KOPT-K1 (cell line): ENCODE results near the gene YTHDF2.

Source experiments
- H3K27ac ChIP-seq: fragments of 200-600 bp; sonication (generic); 2 replicates; pipeline ENCODE4 v1.5.1; 2016; ENCODE audit warnings: antibody characterized with exemption, mild to moderate bottlenecking, low read depth, low read length; ENCODE audit not compliant: poor library complexity, severe bottlenecking
- H3K36me3 ChIP-seq: fragments of 200-600 bp; sonication (generic); 2 replicates; pipeline ENCODE4 v1.5.1; 2017; ENCODE audit warnings: antibody characterized with exemption, mild to moderate bottlenecking, low read length, moderate library complexity; ENCODE audit not compliant: insufficient read depth
- H3K9me3 ChIP-seq: fragments of 200-600 bp; sonication (generic); 2 replicates; pipeline ENCODE4 v1.5.1; 2017; ENCODE audit warnings: antibody characterized with exemption, low read length, mild to moderate bottlenecking; ENCODE audit not compliant: insufficient read depth, poor library complexity, severe bottlenecking

YTHDF2 gene

DNA sequence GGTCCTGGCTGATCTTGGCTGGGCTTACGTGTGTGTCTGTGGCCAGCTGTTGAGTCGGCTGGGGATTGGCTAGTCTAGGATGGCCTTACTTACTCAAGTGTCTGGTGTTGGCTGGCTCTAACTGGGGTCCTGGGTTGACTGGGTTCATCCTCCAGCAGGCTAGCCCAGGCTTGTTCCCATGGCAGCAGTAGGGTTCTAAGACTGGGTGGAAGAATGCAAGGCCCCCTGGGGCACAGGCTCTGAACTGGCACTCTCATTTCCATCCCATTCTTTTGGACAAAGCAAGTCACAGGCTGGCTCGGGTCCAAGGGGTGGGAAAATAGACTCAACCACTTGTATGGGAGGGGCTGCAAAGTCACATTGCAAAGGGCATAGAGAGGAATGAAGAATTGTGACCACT is 67.3 kb downstream of the YTHDF2 start:
- Histone ChIP-seq H3K9me3 (no peaks in the 10 kb centered on the region), H3K36me3 (no peaks in the 10 kb centered on the region), H3K27ac (no peak overlapping the region)

- no peaks in the 10 kb centered on the region for H3K9me3 ChIP-seq
- no peak overlapping the region for H3K27ac ChIP-seq
- no peaks in the 10 kb centered on the region for H3K36me3 ChIP-seq
Observed at GRCh38 chr1:28807046-28807445, 70.3 kb downstream of the YTHDF2 start.

GRCh38 chr1:28807986-28808385 is 71.2 kb downstream of the YTHDF2 start:
- H3K9me3 ChIP-seq, result no peaks in the 10 kb centered on the region
- no peaks in the 10 kb centered on the region for H3K36me3 ChIP-seq
- no peak overlapping the region for H3K27ac ChIP-seq

DNA sequence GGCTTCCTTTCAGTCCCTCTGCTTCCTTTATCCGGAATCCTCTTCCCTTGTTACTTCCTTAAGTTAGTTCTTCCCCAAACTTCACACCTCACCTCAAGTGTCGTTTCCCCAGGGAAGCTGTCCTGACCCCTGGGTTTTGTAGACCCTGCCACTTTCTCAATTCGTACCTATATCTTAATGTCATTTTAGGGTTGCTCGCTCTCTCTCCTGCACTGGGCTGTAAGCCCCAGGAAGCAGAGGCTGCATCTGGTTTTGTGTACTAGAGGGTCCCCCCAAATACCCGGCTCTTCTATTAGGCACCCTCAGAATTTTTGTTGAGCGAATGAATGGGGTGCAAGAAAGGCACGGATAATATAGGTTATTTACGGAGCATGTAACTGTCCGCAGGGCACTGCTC is 74.6 kb downstream of the YTHDF2 start:
- no peak overlapping the region for H3K27ac ChIP-seq
- H3K9me3 ChIP-seq, result no peaks in the 10 kb centered on the region
- no peaks in the 10 kb centered on the region for H3K36me3 ChIP-seq

DNA sequence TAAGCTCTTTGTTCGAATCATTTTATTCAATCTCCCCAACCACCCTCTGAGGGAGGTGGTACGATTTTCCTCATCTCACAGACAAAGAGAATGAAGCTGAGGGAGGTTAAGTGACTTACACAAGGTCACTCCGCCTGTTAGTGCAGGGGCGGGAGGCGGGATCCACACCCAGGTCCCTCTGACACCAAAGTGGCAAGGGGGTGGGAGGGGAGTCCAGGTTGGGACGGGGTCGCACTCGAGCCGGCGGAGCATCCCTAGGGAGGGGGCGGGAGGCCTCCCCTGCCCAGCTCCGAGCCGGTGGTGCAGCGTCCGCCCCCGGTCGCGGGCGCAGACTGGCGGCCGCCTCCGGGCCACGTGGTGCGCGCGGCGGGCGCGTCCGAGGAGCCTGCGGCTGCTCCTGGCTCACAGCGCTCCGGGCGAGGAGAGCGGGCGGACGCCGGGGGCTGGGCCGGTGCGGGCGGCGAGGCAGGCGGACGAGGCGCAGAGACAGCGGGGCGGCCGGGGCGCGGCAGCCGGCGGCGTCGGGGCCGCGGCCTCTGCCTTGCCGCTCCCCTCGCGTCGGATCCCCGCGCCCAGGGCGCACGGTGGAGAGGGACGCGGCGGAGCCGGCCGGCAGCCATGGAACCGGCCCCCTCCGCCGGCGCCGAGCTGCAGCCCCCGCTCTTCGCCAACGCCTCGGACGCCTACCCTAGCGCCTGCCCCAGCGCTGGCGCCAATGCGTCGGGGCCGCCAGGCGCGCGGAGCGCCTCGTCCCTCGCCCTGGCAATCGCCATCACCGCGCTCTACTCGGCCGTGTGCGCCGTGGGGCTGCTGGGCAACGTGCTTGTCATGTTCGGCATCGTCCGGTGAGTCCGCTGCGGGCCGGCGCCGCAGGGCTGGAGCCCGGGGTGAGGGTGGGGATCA is 75.3 kb downstream of the YTHDF2 start, which contains the start of gene OPRD1:
OPRD1 (plus strand) TSS at position 405 of the 903 bp plus-strand sequence; CDS start at position 619, 214 bp downstream.
- Histone ChIP-seq H3K9me3 (no peaks in the 10 kb centered on the region), H3K27ac (no peak within 1 kb of the TSS), H3K36me3 (no peaks in the 10 kb centered on the region)

- Histone ChIP-seq H3K27ac (no peak overlapping the region), H3K9me3 (no peaks in the 10 kb centered on the region), H3K36me3 (no peaks in the 10 kb centered on the region)
Observed at GRCh38 chr1:28812669-28813468, 76.1 kb downstream of the YTHDF2 start.

GRCh38 chr1:28813931-28814465 is 77.3 kb downstream of the YTHDF2 start:
- Histone ChIP-seq H3K9me3 (no peaks in the 10 kb centered on the region), H3K27ac (no peak overlapping the region), H3K36me3 (no peaks in the 10 kb centered on the region)

- no peak overlapping the region for H3K27ac ChIP-seq
- H3K9me3 ChIP-seq, result no peaks in the 10 kb centered on the region
Observed at GRCh38 chr1:28815533-28816185, 78.9 kb downstream of the YTHDF2 start.

GRCh38 chr1:28817133-28817532 is 80.4 kb downstream of the YTHDF2 start:
- Histone ChIP-seq H3K9me3 (no peaks in the 10 kb centered on the region), H3K36me3 (no peaks in the 10 kb centered on the region), H3K27ac (no peak overlapping the region)

More at GRCh38 chr1:28815533-28816185, 78.9 kb downstream of the YTHDF2 start:
- no peaks in the 10 kb centered on the region for H3K36me3 ChIP-seq

- H3K9me3 ChIP-seq, result no peaks in the 10 kb centered on the region
- no peak overlapping the region for H3K27ac ChIP-seq
- no peaks in the 10 kb centered on the region for H3K36me3 ChIP-seq
Observed at GRCh38 chr1:28819020-28819419, 82.3 kb downstream of the YTHDF2 start.
